Spleen (tissue), 3 donors: ENCODE data around the gene CCNC.

Experiments used
- POLR2A ChIP-seq, 3 donors: fragments of 450-650 bp; IDR thresholded peaks; one replicate each; pipeline ENCODE4 v1.5.1; 2017; ENCODE audit warnings: antibody characterized with exemption in 3 of 3, mild to moderate bottlenecking in 1 of 3
- POLR2AphosphoS5 ChIP-seq, 3 donors: sonication (generic); formaldehyde crosslinking; IDR thresholded peaks; one replicate each; pipeline ENCODE4 v1.5.1; 2017; ENCODE audit warnings: antibody characterized with exemption in 3 of 3

DNA sequence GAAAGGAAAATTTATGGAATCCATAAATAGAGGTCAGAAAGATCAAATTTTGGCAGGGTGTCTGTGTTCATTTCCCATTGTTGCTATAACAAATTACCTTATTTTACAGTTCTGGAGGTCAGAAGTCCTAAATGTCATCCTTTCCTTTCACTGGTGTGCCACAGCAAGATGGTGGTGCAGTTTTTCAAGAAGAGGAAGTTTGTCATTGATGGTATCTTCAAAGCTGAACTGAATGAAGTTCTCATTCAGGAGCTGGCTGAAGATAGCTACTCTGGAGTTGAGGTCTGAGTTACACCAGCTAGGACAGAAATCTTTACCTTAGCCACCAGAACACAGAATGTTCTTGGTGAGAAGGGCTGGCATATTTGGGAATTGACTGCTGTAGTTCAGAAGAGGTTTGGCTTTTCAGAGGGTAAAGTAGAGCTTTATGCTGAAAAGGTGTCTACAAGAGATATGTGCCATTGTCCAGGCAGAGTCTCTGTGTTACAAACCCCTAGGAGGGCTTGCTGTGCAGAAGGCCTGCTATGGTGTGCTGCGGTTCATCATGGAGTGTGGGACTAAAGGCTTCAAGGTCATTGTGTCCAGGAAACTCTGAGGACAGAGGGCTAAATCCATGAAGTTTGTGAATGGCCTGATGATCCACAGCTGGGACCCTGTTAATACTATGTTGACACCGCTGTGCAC lies 7.2 kb upstream of the CCNC start:
- no peak for TF ChIP-seq POLR2A (IDR thresholded peaks at IDR 0.05)
- TF ChIP-seq POLR2AphosphoS5 (IDR thresholded peaks at IDR 0.05), result no peak
